SU-DHL-6 (cell line): ENCODE results near the gene PLK5.

Experiments used
- EZH2phosphoT487 ChIP-seq: fragments of 200-600 bp; sonication (generic), shearing (Covaris generic); conservative IDR thresholded peaks from 2 replicates; pipeline ENCODE4 v1.6.1; 2018; ENCODE audit warnings: mild to moderate bottlenecking, antibody characterized with exemption, low read length, moderate library complexity, mixed read lengths
- TF ChIP-seq, protein P1 (sequence below): fragments of 200-600 bp; sonication (generic); IDR thresholded peaks from one replicate; pipeline ENCODE4 v1.5.1; 2017; ENCODE audit warnings: antibody characterized with exemption, mild to moderate bottlenecking, low read length, moderate library complexity; ENCODE audit not compliant: insufficient read depth, poor library complexity, severe bottlenecking

DNA sequence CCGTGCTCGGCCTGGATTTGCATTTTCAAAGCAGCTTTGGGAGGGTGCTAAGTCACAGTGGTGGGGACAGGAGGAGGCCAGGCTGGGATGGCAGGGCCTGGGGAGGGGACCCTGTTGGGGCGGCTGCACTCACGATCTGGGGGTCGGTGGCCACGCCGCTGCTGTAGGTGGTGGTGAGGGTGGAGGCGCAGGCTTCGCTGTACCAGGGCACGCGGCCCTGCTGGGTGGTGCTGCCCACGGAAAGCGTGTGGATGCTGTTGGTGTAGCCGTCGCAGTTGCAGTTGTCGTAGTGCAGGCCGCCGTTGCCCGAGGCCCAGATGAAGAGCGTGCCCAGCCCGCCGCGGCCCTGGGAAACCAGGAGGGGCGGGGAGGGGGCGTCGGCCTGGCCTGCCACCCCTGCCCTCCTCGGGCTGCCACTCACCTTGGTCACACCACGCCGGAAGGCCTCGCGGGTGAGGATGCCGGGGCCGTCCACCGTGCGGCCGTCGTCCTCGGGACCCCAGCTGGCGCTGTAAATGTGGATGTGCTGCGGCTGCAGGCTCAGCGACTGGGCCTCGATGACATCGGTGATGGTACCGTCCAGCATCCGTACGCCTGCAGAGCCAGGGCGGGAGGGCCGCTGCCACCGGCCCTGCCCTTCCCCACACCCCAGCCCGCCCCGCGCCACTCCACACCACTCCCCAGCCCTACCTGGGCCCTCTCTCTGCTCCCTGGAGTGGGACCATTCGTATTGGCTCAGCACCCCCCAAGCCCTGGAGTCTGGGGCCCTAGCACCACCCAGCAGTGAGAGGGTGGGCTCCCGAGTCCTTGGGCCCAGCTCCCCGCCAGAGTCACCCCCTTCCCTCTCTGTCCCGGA lies 36.9 kb upstream of the PLK5 start:
- TF ChIP-seq, protein P1, sequence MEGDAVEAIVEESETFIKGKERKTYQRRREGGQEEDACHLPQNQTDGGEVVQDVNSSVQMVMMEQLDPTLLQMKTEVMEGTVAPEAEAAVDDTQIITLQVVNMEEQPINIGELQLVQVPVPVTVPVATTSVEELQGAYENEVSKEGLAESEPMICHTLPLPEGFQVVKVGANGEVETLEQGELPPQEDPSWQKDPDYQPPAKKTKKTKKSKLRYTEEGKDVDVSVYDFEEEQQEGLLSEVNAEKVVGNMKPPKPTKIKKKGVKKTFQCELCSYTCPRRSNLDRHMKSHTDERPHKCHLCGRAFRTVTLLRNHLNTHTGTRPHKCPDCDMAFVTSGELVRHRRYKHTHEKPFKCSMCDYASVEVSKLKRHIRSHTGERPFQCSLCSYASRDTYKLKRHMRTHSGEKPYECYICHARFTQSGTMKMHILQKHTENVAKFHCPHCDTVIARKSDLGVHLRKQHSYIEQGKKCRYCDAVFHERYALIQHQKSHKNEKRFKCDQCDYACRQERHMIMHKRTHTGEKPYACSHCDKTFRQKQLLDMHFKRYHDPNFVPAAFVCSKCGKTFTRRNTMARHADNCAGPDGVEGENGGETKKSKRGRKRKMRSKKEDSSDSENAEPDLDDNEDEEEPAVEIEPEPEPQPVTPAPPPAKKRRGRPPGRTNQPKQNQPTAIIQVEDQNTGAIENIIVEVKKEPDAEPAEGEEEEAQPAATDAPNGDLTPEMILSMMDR, result no peak
- no peak for TF ChIP-seq EZH2phosphoT487
